Caco-2 (cell line): ENCODE measurements around the gene CUEDC2. TPM values are rescaled to one million over a fixed set of nuclear protein-coding genes. Genes with fewer than 3 reads are reported as not detected.

Source experiments
- BruUV-seq: library from RNA; stranded (reverse); fragments of 400-500 nt; replicated peaks from 2 replicates; lab custom pipeline; 2021; lab: Mats Ljungman, UMichigan
- CTCF ChIA-PET: fragments of 300-600 bp; sonication (Branson Sonifier 250); formaldehyde crosslinking; loops from one replicate; lab custom pipeline; 2022; ENCODE audit warnings: antibody characterized with exemption; lab: Charles Lee
- POLR2A ChIA-PET: fragments of 300-600 bp; sonication (Branson Sonifier 250); formaldehyde crosslinking; loops from one replicate; lab custom pipeline; 2022; ENCODE audit warnings: antibody characterized with exemption; lab: Charles Lee
- DNase-seq, 2 experiments: peaks; one replicate each; pipeline versions ENCODE4 v3.0.0 to v3.0.0-alpha.2; 2020 to 2022
- H3K27me3 ChIP-seq: replicated peaks from 2 replicates; pipeline ENCODE4 v1.6.0; 2011; ENCODE audit warnings: low read length; ENCODE audit not compliant: control insufficient read depth, insufficient read depth
- H3K36me3 ChIP-seq: 2 replicates; pipeline ENCODE4 v1.5.1; 2011; ENCODE audit warnings: low read length; ENCODE audit not compliant: control insufficient read depth, insufficient read depth
- H3K4me1 ChIP-seq: fragments of 250-450 bp; sonication (Bioruptor Pico); 2 replicates; pipeline ENCODE4 v1.5.1; 2020; ENCODE audit warnings: mild to moderate bottlenecking
- H3K4me3 ChIP-seq: 2 replicates; pipeline ENCODE4 v1.5.1; 2011; ENCODE audit warnings: low read depth, mild to moderate bottlenecking, control low read depth, low read length
- H3K9me3 ChIP-seq: fragments of 250-450 bp; sonication (Bioruptor Pico); 2 replicates; pipeline ENCODE4 v1.5.1; 2020; ENCODE audit warnings: mild to moderate bottlenecking, moderate library complexity
- H3K27ac Mint-ChIP-seq: one replicate; pipeline ENCODE4 v1.8.0; 2022; ENCODE audit warnings: mixed read lengths; ENCODE audit not compliant: unreplicated experiment
- H3K27me3 Mint-ChIP-seq: one replicate; pipeline ENCODE4 v1.8.0; 2022; ENCODE audit warnings: mixed read lengths; ENCODE audit not compliant: insufficient read depth, unreplicated experiment
- H3K36me3 Mint-ChIP-seq: one replicate; pipeline ENCODE4 v1.8.0; 2022; ENCODE audit warnings: mild to moderate bottlenecking, mixed read lengths; ENCODE audit not compliant: insufficient read depth, unreplicated experiment
- H3K4me1 Mint-ChIP-seq: one replicate; pipeline ENCODE4 v1.8.0; 2022; ENCODE audit warnings: low read depth, mixed read lengths; ENCODE audit not compliant: unreplicated experiment
- H3K4me3 Mint-ChIP-seq: one replicate; pipeline ENCODE4 v1.8.0; 2022; ENCODE audit warnings: mild to moderate bottlenecking, moderate library complexity, mixed read lengths; ENCODE audit not compliant: unreplicated experiment
- H3K9me3 Mint-ChIP-seq: one replicate; pipeline ENCODE4 v1.8.0; 2022; ENCODE audit warnings: mixed read lengths; ENCODE audit not compliant: unreplicated experiment
- intact Hi-C: fragments of 100-400 bp; cut with micrococcal nuclease; formaldehyde crosslinking; loops from one replicate; pipeline ENCODE4 v1.10.0; 2022; ENCODE audit not compliant: unreplicated experiment
- total RNA-seq: library from RNA; stranded (reverse); gene quantifications from 2 replicates; pipeline ENCODE4 v1.2.3, GENCODE V29; 2022
- TF ChIP-seq, protein P1 (sequence below), 2 experiments: fragments of 200-600 bp in 1 of 2; IDR thresholded peaks; 1 replicate in 1 of 2; 2 replicates in 1 of 2; pipeline versions ENCODE4 v1.5.1 to v1.8.0; 2011 to 2022; ENCODE audit warnings: antibody characterized with exemption in 1 of 2, control low read depth in 1 of 2, inconsistent platforms in 1 of 2, low read depth in 1 of 2, low read length in 1 of 2, mild to moderate bottlenecking in 1 of 2, moderate library complexity in 1 of 2; ENCODE audit not compliant: insufficient read depth in 1 of 2, severe bottlenecking in 1 of 2, unreplicated experiment in 1 of 2

The CUEDC2 gene
- total RNA-seq, 1 experiment from 2014 or later = 32.1 TPM

DNA sequence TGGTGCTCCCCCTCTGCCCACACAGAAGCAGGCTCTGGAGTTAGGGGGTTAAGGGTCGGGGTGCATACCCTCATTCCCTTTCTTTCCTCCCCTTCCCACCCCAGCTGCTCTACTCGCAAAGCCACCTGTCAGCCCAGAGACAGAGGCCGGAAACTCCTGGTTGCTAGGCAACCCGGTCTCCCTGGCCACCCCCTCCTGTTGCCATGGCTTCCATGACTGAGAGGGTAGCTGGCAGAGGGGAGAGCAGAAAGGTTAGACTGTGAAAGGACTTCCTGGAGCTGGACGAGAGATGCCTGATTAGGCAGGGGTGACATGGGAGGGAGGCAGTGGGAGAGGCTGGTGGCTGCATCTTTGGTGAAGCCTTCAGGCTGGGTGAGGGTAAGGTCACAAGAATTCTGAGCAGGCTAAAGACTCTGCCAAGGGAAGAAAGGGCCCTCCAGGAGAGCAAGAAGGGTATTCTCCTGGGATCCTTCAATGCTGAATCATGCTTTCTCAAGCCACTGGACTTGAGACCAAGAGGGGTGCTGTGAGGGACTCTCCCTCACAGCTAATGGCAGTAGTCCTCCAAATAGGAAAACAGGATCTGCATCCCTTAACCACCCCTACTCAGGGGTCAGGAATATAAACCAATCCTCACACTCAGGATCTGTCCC is 19.2 kb downstream of the CUEDC2 start:
- Histone ChIP-seq H3K4me1 (0 out of 2 replicates have a peak, but pooled peaks cover 2% of the 10 kb centered on the region), H3K27me3 (peaks cover 1% of the 10 kb centered on the region; the same call in 1 of the 2 replicates), H3K9me3 (no peaks in the 10 kb centered on the region), H3K36me3 (no peaks in the 10 kb centered on the region), H3K4me3 (no peak overlapping the region)
- no peaks in the 10 kb centered on the region for H3K9me3 Mint-ChIP-seq
- no peak overlapping the region for H3K4me3 Mint-ChIP-seq
- peaks cover 15% of the 10 kb centered on the region for H3K27me3 Mint-ChIP-seq
- no TSS peak for BruUV-seq
- TF ChIP-seq, protein P1, sequence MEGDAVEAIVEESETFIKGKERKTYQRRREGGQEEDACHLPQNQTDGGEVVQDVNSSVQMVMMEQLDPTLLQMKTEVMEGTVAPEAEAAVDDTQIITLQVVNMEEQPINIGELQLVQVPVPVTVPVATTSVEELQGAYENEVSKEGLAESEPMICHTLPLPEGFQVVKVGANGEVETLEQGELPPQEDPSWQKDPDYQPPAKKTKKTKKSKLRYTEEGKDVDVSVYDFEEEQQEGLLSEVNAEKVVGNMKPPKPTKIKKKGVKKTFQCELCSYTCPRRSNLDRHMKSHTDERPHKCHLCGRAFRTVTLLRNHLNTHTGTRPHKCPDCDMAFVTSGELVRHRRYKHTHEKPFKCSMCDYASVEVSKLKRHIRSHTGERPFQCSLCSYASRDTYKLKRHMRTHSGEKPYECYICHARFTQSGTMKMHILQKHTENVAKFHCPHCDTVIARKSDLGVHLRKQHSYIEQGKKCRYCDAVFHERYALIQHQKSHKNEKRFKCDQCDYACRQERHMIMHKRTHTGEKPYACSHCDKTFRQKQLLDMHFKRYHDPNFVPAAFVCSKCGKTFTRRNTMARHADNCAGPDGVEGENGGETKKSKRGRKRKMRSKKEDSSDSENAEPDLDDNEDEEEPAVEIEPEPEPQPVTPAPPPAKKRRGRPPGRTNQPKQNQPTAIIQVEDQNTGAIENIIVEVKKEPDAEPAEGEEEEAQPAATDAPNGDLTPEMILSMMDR (IDR thresholded peaks at IDR 0.05; ENCODE audit: insufficient read depth in 1 of 2, low read depth in 1 of 2, low read length in 1 of 2, severe bottlenecking in 1 of 2, unreplicated experiment in 1 of 2) = no peak
- ChIA-PET POLR2A (no interaction called here), CTCF (no interaction called here)
- no peak overlapping the region for H3K27ac Mint-ChIP-seq
- DNase-seq = no peak
- H3K4me1 Mint-ChIP-seq = no peaks in the 10 kb centered on the region
- no peaks in the 10 kb centered on the region for H3K36me3 Mint-ChIP-seq
- intact Hi-C loops = no loop called here

DNA sequence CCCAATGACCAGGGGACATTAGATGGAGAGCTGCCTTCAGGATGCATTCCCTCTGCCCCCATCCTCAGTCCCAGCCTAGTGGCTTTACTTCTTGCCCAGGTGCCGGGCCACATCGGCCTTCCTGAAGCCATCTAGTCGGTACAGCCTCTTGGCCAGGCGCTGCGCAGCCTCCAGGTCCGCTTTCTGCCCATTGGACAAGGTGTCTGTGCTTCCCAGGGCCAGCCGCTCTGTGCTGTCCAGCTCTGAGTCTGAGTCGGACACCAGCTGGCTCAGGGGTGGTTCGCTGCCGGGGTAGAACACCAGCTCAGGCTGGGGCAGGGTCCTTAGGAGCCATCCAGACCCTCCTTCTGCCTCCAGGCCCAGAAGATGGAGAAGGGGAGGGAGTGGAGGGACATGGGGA is 20.1 kb downstream of the CUEDC2 start:
- no peaks in the 10 kb centered on the region for H3K4me1 Mint-ChIP-seq
- H3K9me3 Mint-ChIP-seq = no peaks in the 10 kb centered on the region
- BruUV-seq = no TSS peak
- ChIA-PET CTCF (no interaction called here), POLR2A (no interaction called here)
- no peak overlapping the region for H3K27ac Mint-ChIP-seq
- H3K27me3 Mint-ChIP-seq = peaks cover 16% of the 10 kb centered on the region
- no peaks in the 10 kb centered on the region for H3K4me1 ChIP-seq
- TF ChIP-seq, protein P1 (IDR thresholded peaks at IDR 0.05; ENCODE audit: insufficient read depth in 1 of 2, low read depth in 1 of 2, low read length in 1 of 2, severe bottlenecking in 1 of 2, unreplicated experiment in 1 of 2) = no peak
- peaks cover 1% of the 10 kb centered on the region; the same call in 1 of the 2 replicates for H3K27me3 ChIP-seq
- DNase-seq = no peak
- no peak overlapping the region for H3K4me3 Mint-ChIP-seq
- H3K36me3 Mint-ChIP-seq = no peaks in the 10 kb centered on the region
- intact Hi-C loops = no loop called here
- H3K4me3 ChIP-seq = no peak overlapping the region
- no peaks in the 10 kb centered on the region for H3K9me3 ChIP-seq
- no peaks in the 10 kb centered on the region for H3K36me3 ChIP-seq

DNA sequence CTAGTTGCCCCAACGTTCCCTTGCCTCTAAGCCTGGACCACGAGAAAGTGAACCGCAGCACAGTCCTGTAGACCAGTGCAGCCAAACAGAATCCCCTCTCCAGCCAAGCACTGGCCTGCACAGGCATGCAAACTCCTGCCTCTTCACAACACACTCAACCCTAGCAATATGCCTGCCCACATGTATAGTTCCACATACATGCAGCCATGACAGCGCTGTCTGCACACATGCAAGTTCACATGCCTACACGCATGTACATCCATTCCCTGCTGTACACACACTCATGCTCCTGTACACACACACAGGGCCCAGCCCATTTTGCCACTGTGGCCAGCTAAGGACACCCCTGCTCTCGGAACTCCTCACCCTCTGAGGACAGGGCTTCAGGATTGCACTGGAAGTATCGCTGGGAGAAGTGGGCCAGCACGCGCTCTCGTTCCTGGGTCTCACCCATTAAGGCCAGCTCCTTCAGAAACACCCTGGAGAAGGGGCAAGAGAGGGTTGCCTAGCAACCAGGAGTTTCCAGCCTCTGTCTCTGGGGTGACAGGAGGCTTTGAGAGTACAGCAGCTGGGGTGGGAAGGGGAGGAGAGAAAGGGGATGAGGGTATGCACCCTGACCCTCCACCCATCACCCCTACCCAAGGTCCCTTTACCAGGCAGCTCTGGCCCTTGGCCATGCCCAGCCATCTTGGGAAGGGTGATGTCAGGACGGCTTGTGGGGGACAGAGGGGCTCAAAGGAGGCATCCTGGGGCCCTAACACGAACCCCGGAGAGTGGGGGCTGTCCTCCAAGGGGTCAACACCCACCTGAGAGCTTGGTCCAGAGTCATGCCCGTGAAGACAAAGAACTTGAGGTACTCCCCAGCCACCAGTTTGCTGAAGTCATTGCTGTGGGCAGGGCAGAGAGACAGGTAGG is 20.8 kb downstream of the CUEDC2 start:
- Mint-ChIP-seq H3K9me3 (no peaks in the 10 kb centered on the region), H3K4me1 (no peaks in the 10 kb centered on the region), H3K36me3 (no peaks in the 10 kb centered on the region), H3K27me3 (peaks cover 16% of the 10 kb centered on the region), H3K27ac (no peak overlapping the region), H3K4me3 (no peak overlapping the region)
- Histone ChIP-seq H3K4me3 (no peak overlapping the region), H3K9me3 (no peaks in the 10 kb centered on the region), H3K27me3 (peaks cover 1% of the 10 kb centered on the region; the same call in 1 of the 2 replicates), H3K4me1 (no peaks in the 10 kb centered on the region), H3K36me3 (no peaks in the 10 kb centered on the region)
- no TSS peak for BruUV-seq
- DNase-seq = no peak
- POLR2A ChIA-PET = no interaction called here
- intact Hi-C loops = no loop called here
- TF ChIP-seq, protein P1 (IDR thresholded peaks at IDR 0.05; ENCODE audit: insufficient read depth in 1 of 2, low read depth in 1 of 2, low read length in 1 of 2, severe bottlenecking in 1 of 2, unreplicated experiment in 1 of 2) = no peak
- CTCF ChIA-PET = interaction anchor here (0.6 kb wide), 1 partner anchor 21 kb away, joined by 3 read pairs; no protein-coding TSS in a partner anchor
